HepG2 (cell line): ENCODE results near the gene BLZF1. TPM values are rescaled to one million over a fixed set of nuclear protein-coding genes. Genes with fewer than 3 reads are reported as not detected.

Source experiments
- ATAC-seq: fragments of 200-7000 bp; cut with Tn5 transposase; 3 replicates; pipeline ENCODE4 v1.9.1; 2020; ENCODE audit warnings: mild to moderate bottlenecking, moderate library complexity
- BruUV-seq: library from RNA; stranded (reverse); fragments of 400-500 nt; replicated peaks from 2 replicates; lab custom pipeline; 2021; lab: Mats Ljungman, UMichigan
- CTCF ChIA-PET: fragments of 300-600 bp; formaldehyde crosslinking; extraction: SDS; loops from one replicate; lab custom pipeline; 2021; ENCODE audit warnings: low total read pairs, inconsistent platforms, low intra/inter-chr PET ratio; lab: Yijun Ruan, JAX
- POLR2A ChIA-PET: fragments of 350-600 bp; sonication (Branson Sonifier 250); formaldehyde crosslinking; loops from one replicate; lab custom pipeline; 2020; ENCODE audit warnings: antibody characterized with exemption, inconsistent platforms; lab: Yijun Ruan, JAX
- DNase-seq: peaks from one replicate; pipeline ENCODE4 v3.0.0-alpha.2; 2015; ENCODE audit warnings: low spot score
- FAIRE-seq: peaks from 3 replicates; lab custom pipeline; 2011; peaks lifted over from hg19 to GRCh38; lab: Jason Lieb, UNC
- H2AFZ ChIP-seq: one replicate; pipeline ENCODE4 v1.6.1; 2011; ENCODE audit warnings: low read length, inconsistent platforms
- H3K27ac ChIP-seq: fragments of 300-600 bp; 3 replicates; pipeline ENCODE4 v1.8.0; 2011; ENCODE audit warnings: mixed run types, mild to moderate bottlenecking, mixed read lengths, low read length, inconsistent platforms; ENCODE audit not compliant: insufficient read depth; ENCODE audit errors: extremely low read length
- H3K27me3 ChIP-seq, 2 experiments: fragments of 200-600 bp in 1 of 2; 2 replicates in 1 of 2; 3 replicates in 1 of 2; pipeline versions ENCODE4 v1.6.0 to v1.8.0; 2011; ENCODE audit warnings: low read length in 2 of 2, mild to moderate bottlenecking in 2 of 2, moderate library complexity in 2 of 2, inconsistent platforms in 1 of 2; ENCODE audit not compliant: insufficient read depth in 2 of 2, control insufficient read depth in 1 of 2
- H3K36me3 ChIP-seq, 2 experiments: fragments of 200-600 bp in 1 of 2; replicated peaks in 1 of 2; 2 replicates in 1 of 2; 3 replicates in 1 of 2; pipeline versions ENCODE4 v1.5.1 to v1.8.0; 2011; ENCODE audit warnings: low read length in 2 of 2, inconsistent platforms in 1 of 2; ENCODE audit not compliant: insufficient read depth in 2 of 2, control insufficient read depth in 1 of 2
- H3K4me1 ChIP-seq: 2 replicates; pipeline ENCODE4 v1.5.1; 2012; ENCODE audit warnings: low read length, inconsistent platforms; ENCODE audit not compliant: insufficient read depth
- H3K4me2 ChIP-seq: 2 replicates; pipeline ENCODE4 v1.6.0; 2011; ENCODE audit warnings: low read depth, low read length, inconsistent platforms
- H3K4me3 ChIP-seq, 3 experiments: fragments of 200-600 bp in 1 of 3; sonication (generic), shearing (Covaris generic) in 1 of 3; replicated peaks in 1 of 3; 2 replicates each; pipeline ENCODE4 v1.5.1; 2011 to 2016; ENCODE audit warnings: low read length in 3 of 3, inconsistent platforms in 2 of 3, low read depth in 2 of 3, mild to moderate bottlenecking in 2 of 3, control low read depth in 1 of 3, mixed read lengths in 1 of 3; ENCODE audit not compliant: insufficient read depth in 1 of 3
- H3K79me2 ChIP-seq: one replicate; pipeline ENCODE4 v1.6.1; 2011; ENCODE audit warnings: low read length, inconsistent platforms; ENCODE audit not compliant: insufficient read depth
- H3K9ac ChIP-seq: 2 replicates; pipeline ENCODE4 v1.6.0; 2011; ENCODE audit warnings: mild to moderate bottlenecking, low read depth, low read length, inconsistent platforms; ENCODE audit not compliant: insufficient read depth
- H3K9me3 ChIP-seq: 2 replicates; pipeline ENCODE4 v1.5.1; 2012; ENCODE audit warnings: mild to moderate bottlenecking, low read length
- H4K20me1 ChIP-seq: 2 replicates; pipeline ENCODE4 v1.6.0; 2011; ENCODE audit warnings: inconsistent platforms, mild to moderate bottlenecking, low read length, moderate library complexity; ENCODE audit not compliant: insufficient read depth
- ARID2 ChIP-seq: sonication (generic); formaldehyde crosslinking; IDR thresholded peaks from 2 replicates; pipeline ENCODE4 v1.8.1; 2022; ENCODE audit warnings: mild to moderate bottlenecking, missing genetic modification reagents, borderline replicate concordance
- BRD4 ChIP-seq: sonication (generic); formaldehyde crosslinking; IDR thresholded peaks from 2 replicates; pipeline ENCODE4 v1.4.0; 2020; ENCODE audit warnings: missing genetic modification reagents
- FOXA1 ChIP-seq, 2 experiments: fragments of 450-650 bp in 1 of 2; sonication (generic) in 1 of 2; formaldehyde crosslinking in 1 of 2; IDR thresholded peaks; 2 replicates each; pipeline versions ENCODE4 v1.4.0 to v1.6.1; 2016 to 2020; ENCODE audit warnings: missing genetic modification reagents in 1 of 2
- GFI1 ChIP-seq: sonication (generic); formaldehyde crosslinking; IDR thresholded peaks from 2 replicates; pipeline ENCODE4 v1.5.0; 2020; ENCODE audit warnings: missing genetic modification reagents, mild to moderate bottlenecking, borderline replicate concordance
- IKZF4 ChIP-seq: sonication (generic); formaldehyde crosslinking; IDR thresholded peaks from 2 replicates; pipeline ENCODE4 v1.5.1; 2020; ENCODE audit warnings: borderline replicate concordance, mild to moderate bottlenecking, low read depth, missing genetic modification reagents; ENCODE audit errors: not compliant biosample characterization
- KAT8 ChIP-seq: IDR thresholded peaks from 2 replicates; pipeline ENCODE4 v1.6.1; 2016; ENCODE audit warnings: missing genetic modification reagents, missing compliant biosample characterization
- MYNN ChIP-seq: sonication (generic); formaldehyde crosslinking; IDR thresholded peaks from 2 replicates; pipeline ENCODE4 v1.4.0; 2020; ENCODE audit warnings: mild to moderate bottlenecking, low read depth, missing genetic modification reagents
- NR2F2 ChIP-seq: IDR thresholded peaks from 2 replicates; pipeline ENCODE4 v1.6.1; 2012; ENCODE audit warnings: low read depth, inconsistent platforms, borderline replicate concordance
- PAWR ChIP-seq: sonication (generic); formaldehyde crosslinking; IDR thresholded peaks from 2 replicates; pipeline ENCODE4 v1.4.0; 2020; ENCODE audit warnings: missing genetic modification reagents, mild to moderate bottlenecking, borderline replicate concordance
- POLR2A ChIP-seq, 2 experiments: IDR thresholded peaks; 2 replicates each; pipeline ENCODE4 v1.6.1; 2011; ENCODE audit warnings: low read depth in 2 of 2, low read length in 2 of 2, mild to moderate bottlenecking in 1 of 2, moderate library complexity in 1 of 2; ENCODE audit not compliant: insufficient read depth in 1 of 2
- RORA ChIP-seq: sonication (generic); formaldehyde crosslinking; IDR thresholded peaks from 2 replicates; pipeline ENCODE4 v1.5.0; 2020; ENCODE audit warnings: mild to moderate bottlenecking, missing genetic modification reagents, moderate library complexity
- SIX1 ChIP-seq: sonication (generic); formaldehyde crosslinking; IDR thresholded peaks from 2 replicates; pipeline ENCODE4 v1.4.0; 2020; ENCODE audit warnings: missing genetic modification reagents, borderline replicate concordance
- XBP1 ChIP-seq: sonication (generic); formaldehyde crosslinking; IDR thresholded peaks from 2 replicates; pipeline ENCODE4 v1.5.0; 2020; ENCODE audit warnings: missing genetic modification reagents
- XRCC5 ChIP-seq: fragments of 200-400 bp; formaldehyde crosslinking; optimal IDR thresholded peaks from 2 replicates; pipeline ENCODE3; 2017; ENCODE audit warnings: mild to moderate bottlenecking, low read length
- ZNF280D ChIP-seq: sonication (generic); formaldehyde crosslinking; IDR thresholded peaks from 2 replicates; pipeline ENCODE4 v1.5.1; 2020; ENCODE audit warnings: mild to moderate bottlenecking, missing genetic modification reagents
- ZNF335 ChIP-seq: sonication (generic); formaldehyde crosslinking; IDR thresholded peaks from 2 replicates; pipeline ENCODE4 v1.4.0; 2020; ENCODE audit warnings: missing genetic modification reagents
- ZNF562 ChIP-seq: sonication (generic); formaldehyde crosslinking; IDR thresholded peaks from 2 replicates; pipeline ENCODE4 v1.8.0; 2022; ENCODE audit warnings: missing genetic modification reagents, borderline replicate concordance
- ZNF691 ChIP-seq: sonication (generic); formaldehyde crosslinking; IDR thresholded peaks from 2 replicates; pipeline ENCODE4 v1.4.0; 2020; ENCODE audit warnings: missing genetic modification reagents, low read depth, mild to moderate bottlenecking, borderline replicate concordance
- ZZZ3 ChIP-seq: sonication (generic); formaldehyde crosslinking; IDR thresholded peaks from 2 replicates; pipeline ENCODE4 v1.4.0; 2020; ENCODE audit warnings: missing genetic modification reagents, mild to moderate bottlenecking, borderline replicate concordance
- WGBS: methylation state at CpG from one replicate; pipeline ENCODE4 v1.1.6; 2017; ENCODE audit warnings: low lambda C conversion rate; 5-methylcytosine and 5-hydroxymethylcytosine counted together
- in situ Hi-C: cut with HindIII; loops from 2 replicates; pipeline ENCODE4 v1.10.0; 2017; ENCODE audit warnings: low pct_unique_long_range_greater_than_20kb; ENCODE audit not compliant: extremely low pct_ligation_motif_present
- intact Hi-C: fragments of 100-400 bp; cut with micrococcal nuclease; formaldehyde crosslinking; loops from one replicate; pipeline ENCODE4 v1.10.0; 2022; ENCODE audit not compliant: unreplicated experiment
- polyA plus RNA-seq, 8 experiments: library from polyadenylated mRNA; depleted of rRNA in 3 of 8; stranded (reverse) in 7 of 8; unstranded in 1 of 8; fragments of >200 nt; fragmentation: Illumina TruSeq in 4 of 8; extraction: Trizol in 4 of 8; gene quantifications; 2 replicates each; pipeline versions ENCODE4 v1.2.1 to v1.2.3, GENCODE V29; 2011 to 2016; ENCODE audit warnings: low read depth in 4 of 8, missing spikeins in 1 of 8, mixed read lengths in 1 of 8; ENCODE audit not compliant: insufficient read depth in 1 of 8
- total RNA-seq, 5 experiments: library from RNA; depleted of rRNA; stranded (reverse); fragments of >200 nt; fragmentation: Illumina TruSeq; extraction: Trizol; gene quantifications; 2 replicates each; pipeline ENCODE4 v1.2.3, GENCODE V29; 2016; ENCODE audit warnings: low read depth in 1 of 5

The BLZF1 gene
- total and polyA plus RNA-seq, 2 of the 13 experiments (the other 11 are each of a cell fraction or from before 2014, with no cell fraction given) = 4.5 to 13.7 TPM

- no peak overlapping the region for H3K9ac ChIP-seq
- in situ Hi-C loops = no loop called here
- H3K79me2 ChIP-seq = peaks cover 14% of the 10 kb centered on the region
- ATAC-seq = no peak
- no TSS peak for BruUV-seq
- H3K27me3 ChIP-seq = no peaks in the 10 kb centered on the region; a peak in 2 of 5 replicates
- peaks cover 3 to 13% of the 10 kb centered on the region in 2 experiments; a peak in 4 of 5 replicates for H3K36me3 ChIP-seq
- intact Hi-C loops = no loop called here
- no peak overlapping the region for H2AFZ ChIP-seq
- H3K4me3 ChIP-seq = no peak overlapping the region
- CTCF ChIA-PET = no interaction called here
- H3K4me2 ChIP-seq = no peak overlapping the region
- H3K27ac ChIP-seq = no peak overlapping the region
- no peak for TF ChIP-seq FOXA1 (IDR thresholded peaks at IDR 0.05)
- TF ChIP-seq FOXA1 (CRISPR knock-in tag; IDR thresholded peaks at IDR 0.05) = no peak
- TF ChIP-seq BRD4 (CRISPR knock-in tag) = no peak
- no peak for TF ChIP-seq XBP1 (CRISPR knock-in tag)
- no peak for TF ChIP-seq ARID2 (CRISPR knock-in tag)
- TF ChIP-seq POLR2A (IDR thresholded peaks at IDR 0.05; ENCODE audit: insufficient read depth in 1 of 2, low read depth in 2 of 2, low read length in 2 of 2) = no peak
- TF ChIP-seq PAWR (CRISPR knock-in tag) = no peak
- TF ChIP-seq ZNF562 (CRISPR knock-in tag) = no peak
- no peak for TF ChIP-seq XRCC5
- no peak for TF ChIP-seq ZNF335 (CRISPR knock-in tag)
- TF ChIP-seq ZZZ3 (CRISPR knock-in tag) = no peak
- TF ChIP-seq GFI1 (CRISPR knock-in tag) = no peak
- no peak for TF ChIP-seq ZNF280D (CRISPR knock-in tag)
- TF ChIP-seq NR2F2 = no peak
- no peak for TF ChIP-seq ZNF691 (CRISPR knock-in tag)
- TF ChIP-seq KAT8 = no peak
- no peak for TF ChIP-seq MYNN (CRISPR knock-in tag)
- TF ChIP-seq RORA (CRISPR knock-in tag) = no peak
- no peak for TF ChIP-seq SIX1
- no peak for TF ChIP-seq IKZF4 (CRISPR knock-in tag)
- WGBS = 96% methylated on average over 1 of the region's 1 CpG
- H3K4me1 ChIP-seq = peaks cover 20% of the 10 kb centered on the region
- no peak for DNase-seq
- POLR2A ChIA-PET = no interaction called here
- no peak for FAIRE-seq
- no peaks in the 10 kb centered on the region for H3K9me3 ChIP-seq
- H4K20me1 ChIP-seq = no peaks in the 10 kb centered on the region
These were observed 3.4 kb downstream of the BLZF1 start for GRCh38 chr1:169371404-169371803.
